H1 (cell line): Measurements from ENCODE around the gene CAPG. TPM values are rescaled to one million over a fixed set of nuclear protein-coding genes. Genes with fewer than 3 reads are reported as not detected.

ENCODE experiments used
- CTCF ChIA-PET: fragments of 300-600 bp; sonication (Branson Sonifier 250); formaldehyde crosslinking; loops from one replicate; lab custom pipeline; 2021; ENCODE audit not compliant: partially characterized antibody; lab: Charles Lee
- POLR2A ChIA-PET: fragments of 300-600 bp; sonication (Branson Sonifier 250); formaldehyde crosslinking; loops from one replicate; lab custom pipeline; 2021; ENCODE audit warnings: inconsistent platforms; ENCODE audit not compliant: partially characterized antibody; lab: Charles Lee
- DNase-seq, 2 experiments: peaks; one replicate each; pipeline versions ENCODE4 v3.0.0 to v3.0.0-alpha.2; 2010 to 2022; ENCODE audit warnings: low spot score in 2 of 2, low read depth in 1 of 2, mixed read lengths in 1 of 2
- FAIRE-seq: peaks from 2 replicates; lab custom pipeline; 2011; peaks lifted over from hg19 to GRCh38; lab: Jason Lieb, UNC
- H2AFZ ChIP-seq: 2 replicates; pipeline ENCODE4 v1.8.1; 2012; ENCODE audit warnings: low read length, inconsistent platforms
- H2AK5ac ChIP-seq: 2 replicates; pipeline ENCODE4 v1.6.1; 2013; ENCODE audit warnings: low read depth, low read length
- H2BK120ac ChIP-seq: replicated peaks from 2 replicates; pipeline ENCODE3; 2013; ENCODE audit warnings: low read depth, low read length, inconsistent platforms
- H2BK12ac ChIP-seq: 2 replicates; pipeline ENCODE4 v1.6.1; 2013; ENCODE audit warnings: low read depth, low read length
- H2BK15ac ChIP-seq: 2 replicates; pipeline ENCODE4 v1.6.1; 2013; ENCODE audit warnings: low read length
- H2BK20ac ChIP-seq: 2 replicates; pipeline ENCODE4 v1.6.1; 2013; ENCODE audit warnings: low read length
- H2BK5ac ChIP-seq: 2 replicates; pipeline ENCODE4 v1.6.1; 2013; ENCODE audit warnings: low read depth, low read length
- H3K14ac ChIP-seq: 2 replicates; pipeline ENCODE4 v1.6.1; 2013; ENCODE audit warnings: inconsistent platforms; ENCODE audit not compliant: insufficient read length
- H3K18ac ChIP-seq: 2 replicates; pipeline ENCODE4 v1.6.1; 2013; ENCODE audit warnings: low read length; ENCODE audit errors: extremely low read depth
- H3K23ac ChIP-seq: 2 replicates; pipeline ENCODE4 v1.6.1; 2013; ENCODE audit warnings: inconsistent platforms; ENCODE audit not compliant: insufficient read length
- H3K23me2 ChIP-seq: 2 replicates; pipeline ENCODE4 v1.6.1; 2013; ENCODE audit warnings: low read depth, low read length
- H3K27ac ChIP-seq: 2 replicates; pipeline ENCODE4 v1.6.1; 2011; ENCODE audit warnings: low read depth, low read length, inconsistent platforms
- H3K27me3 ChIP-seq, 4 experiments: replicated peaks in 1 of 4; 1 replicate in 1 of 4; 2 replicates in 3 of 4; pipeline versions ENCODE4 v1.6.1 to v1.8.1; 2011 to 2013; ENCODE audit warnings: low read length in 3 of 4, mild to moderate bottlenecking in 3 of 4, inconsistent platforms in 2 of 4, mixed read lengths in 2 of 4, moderate library complexity in 1 of 4; ENCODE audit not compliant: control insufficient read depth in 3 of 4, insufficient read depth in 3 of 4; ENCODE audit errors: extremely low read depth in 1 of 4
- H3K36me3 ChIP-seq, 4 experiments: 2 replicates each; pipeline versions ENCODE4 v1.6.1 to v1.8.1; 2011 to 2013; ENCODE audit warnings: mild to moderate bottlenecking in 4 of 4, low read length in 3 of 4, moderate library complexity in 2 of 4, control low read depth in 1 of 4, inconsistent platforms in 1 of 4; ENCODE audit not compliant: insufficient read depth in 4 of 4, control insufficient read depth in 2 of 4
- H3K4ac ChIP-seq: replicated peaks from 2 replicates; pipeline ENCODE3; 2013; ENCODE audit warnings: low read length, low read depth, mixed read lengths, inconsistent platforms; ENCODE audit not compliant: insufficient read length
- H3K4me1 ChIP-seq, 4 experiments: replicated peaks in 1 of 4; 1 replicate in 1 of 4; 2 replicates in 3 of 4; pipeline versions ENCODE4 v1.6.1 to v1.8.1; 2011 to 2013; ENCODE audit warnings: low read length in 3 of 4, inconsistent platforms in 2 of 4, mixed read lengths in 1 of 4; ENCODE audit not compliant: insufficient read depth in 4 of 4, control insufficient read depth in 3 of 4
- H3K4me2 ChIP-seq, 2 experiments: 2 replicates each; pipeline versions ENCODE4 v1.6.1 to v1.8.1; 2011 to 2013; ENCODE audit warnings: low read depth in 2 of 2, low read length in 2 of 2, control low read depth in 1 of 2, inconsistent platforms in 1 of 2, mild to moderate bottlenecking in 1 of 2; ENCODE audit not compliant: insufficient read depth in 1 of 2
- H3K4me3 ChIP-seq, 4 experiments: fragments of 200-600, 300-600 bp in 1 of 4; sonication (generic), shearing (Covaris generic), sonication (Bioruptor Twin) in 1 of 4; 2 replicates each; pipeline versions ENCODE4 v1.5.1 to v1.8.1; 2011 to 2016; ENCODE audit warnings: low read length in 4 of 4, low read depth in 3 of 4, control low read depth in 2 of 4, inconsistent platforms in 2 of 4, mild to moderate bottlenecking in 2 of 4, mixed read lengths in 1 of 4, moderate library complexity in 1 of 4; ENCODE audit not compliant: insufficient read depth in 2 of 4; ENCODE audit errors: extremely low read depth in 1 of 4
- H3K56ac ChIP-seq: replicated peaks from 2 replicates; pipeline ENCODE3; 2013; ENCODE audit warnings: low read depth, mild to moderate bottlenecking, mixed read lengths, low read length, inconsistent platforms; ENCODE audit not compliant: insufficient read length
- H3K79me1 ChIP-seq: 2 replicates; pipeline ENCODE4 v1.6.1; 2013; ENCODE audit warnings: low read depth, low read length, control low read depth
- H3K79me2 ChIP-seq, 2 experiments: 2 replicates each; pipeline versions ENCODE4 v1.6.1 to v1.8.1; 2012 to 2013; ENCODE audit warnings: low read length in 2 of 2, mild to moderate bottlenecking in 2 of 2, inconsistent platforms in 1 of 2; ENCODE audit not compliant: insufficient read depth in 2 of 2, control insufficient read depth in 1 of 2
- H3K9ac ChIP-seq, 4 experiments: replicated peaks in 1 of 4; 1 replicate in 1 of 4; 2 replicates in 3 of 4; pipeline versions ENCODE4 v1.6.1 to v1.8.1; 2011 to 2013; ENCODE audit warnings: low read depth in 3 of 4, low read length in 3 of 4, control low read depth in 2 of 4, mild to moderate bottlenecking in 2 of 4, moderate library complexity in 2 of 4, inconsistent platforms in 1 of 4; ENCODE audit errors: extremely low read depth in 1 of 4
- H3K9me3 ChIP-seq, 2 experiments: 2 replicates each; pipeline versions ENCODE4 v1.6.1 to v1.8.1; 2012 to 2013; ENCODE audit warnings: mild to moderate bottlenecking in 2 of 2, moderate library complexity in 2 of 2, control low read depth in 1 of 2, inconsistent platforms in 1 of 2, low read depth in 1 of 2, low read length in 1 of 2, mixed read lengths in 1 of 2; ENCODE audit not compliant: insufficient read depth in 2 of 2
- H4K20me1 ChIP-seq, 2 experiments: replicated peaks in 1 of 2; 2 replicates each; pipeline versions ENCODE3 to v1.8.1; 2011 to 2013; ENCODE audit warnings: inconsistent platforms in 2 of 2, low read length in 2 of 2, mild to moderate bottlenecking in 1 of 2; ENCODE audit not compliant: insufficient read depth in 2 of 2, control insufficient read depth in 1 of 2
- H4K5ac ChIP-seq: 2 replicates; pipeline ENCODE4 v1.6.1; 2013; ENCODE audit warnings: low read length, low read depth, mixed read lengths, inconsistent platforms; ENCODE audit not compliant: insufficient read length
- H4K8ac ChIP-seq: 2 replicates; pipeline ENCODE4 v1.8.0; 2013; ENCODE audit warnings: mild to moderate bottlenecking, moderate library complexity, low read length, inconsistent platforms; ENCODE audit not compliant: insufficient read depth; ENCODE audit errors: extremely low read depth
- H4K91ac ChIP-seq: replicated peaks from 2 replicates; pipeline ENCODE3; 2013; ENCODE audit warnings: low read length, mixed read lengths, inconsistent platforms; ENCODE audit not compliant: insufficient read length
- BACH1 ChIP-seq: IDR thresholded peaks from 2 replicates; pipeline ENCODE4 v1.6.1; 2012; ENCODE audit warnings: low read length, improper control_type of control experiment
- CEBPB ChIP-seq: IDR thresholded peaks from 2 replicates; pipeline ENCODE4 v1.6.1; 2012; ENCODE audit warnings: low read depth, low read length
- CHD1 ChIP-seq: IDR thresholded peaks from 2 replicates; pipeline ENCODE4 v1.6.1; 2012; ENCODE audit warnings: low read depth, low read length, improper control_type of control experiment
- CHD2 ChIP-seq: IDR thresholded peaks from 2 replicates; pipeline ENCODE4 v1.6.1; 2012; ENCODE audit warnings: low read length, improper control_type of control experiment
- EGR1 ChIP-seq: IDR thresholded peaks from 2 replicates; pipeline ENCODE4 v1.6.1; 2011; ENCODE audit warnings: low read depth, low read length, borderline replicate concordance
- GABPA ChIP-seq: IDR thresholded peaks from 2 replicates; pipeline ENCODE4 v1.6.1; 2011; ENCODE audit warnings: mild to moderate bottlenecking, low read length, moderate library complexity, borderline replicate concordance; ENCODE audit not compliant: insufficient read depth
- JUN ChIP-seq: IDR thresholded peaks from 2 replicates; pipeline ENCODE4 v1.6.1; 2011; ENCODE audit warnings: low read depth, mild to moderate bottlenecking, improper control_type of control experiment, low read length
- POLR2A ChIP-seq, 2 experiments: IDR thresholded peaks; 1 replicate in 1 of 2; 2 replicates in 1 of 2; pipeline ENCODE4 v1.6.1; 2011; ENCODE audit warnings: low read depth in 2 of 2, low read length in 2 of 2, mild to moderate bottlenecking in 2 of 2; ENCODE audit errors: control extremely low read depth in 1 of 2
- RNF2 ChIP-seq: fragments of 200-900, 300-1000 bp; sonication (generic); IDR thresholded peaks from 2 replicates; pipeline ENCODE4 v1.7.1; 2016; ENCODE audit warnings: borderline replicate concordance, low read depth, mild to moderate bottlenecking, antibody characterized with exemption, low read length; ENCODE audit not compliant: poor library complexity, severe bottlenecking; ENCODE audit errors: missing control alignments
- RXRA ChIP-seq: IDR thresholded peaks from 2 replicates; pipeline ENCODE4 v1.6.1; 2011; ENCODE audit warnings: low read depth, mild to moderate bottlenecking, low read length, moderate library complexity; ENCODE audit not compliant: insufficient read depth
- SIRT6 ChIP-seq: IDR thresholded peaks from one replicate; pipeline ENCODE4 v1.7.1; 2012; ENCODE audit warnings: low read length, inconsistent platforms
- SP1 ChIP-seq: IDR thresholded peaks from 2 replicates; pipeline ENCODE4 v1.6.1; 2011; ENCODE audit warnings: low read depth, low read length
- SP2 ChIP-seq: IDR thresholded peaks from 2 replicates; pipeline ENCODE4 v1.6.1; 2012; ENCODE audit warnings: mild to moderate bottlenecking, low read length, inconsistent platforms
- SP4 ChIP-seq: IDR thresholded peaks from 2 replicates; pipeline ENCODE4 v1.6.1; 2012; ENCODE audit warnings: low read length, inconsistent platforms
- SUZ12 ChIP-seq: fragments of 200-600 bp; sonication (generic); IDR thresholded peaks from 2 replicates; pipeline ENCODE4 v1.6.1; 2012; ENCODE audit warnings: mild to moderate bottlenecking, inconsistent platforms, low read length, moderate library complexity, mixed read lengths
- TCF12 ChIP-seq: IDR thresholded peaks from 2 replicates; pipeline ENCODE4 v1.6.1; 2011; ENCODE audit warnings: low read depth, mild to moderate bottlenecking, low read length
- WGBS, 2 experiments: shearing (Covaris generic) in 1 of 2; methylation state at CpG; one replicate each; pipeline versions ENCODE4 v1.1.6 to v1.1.7; 2013 to 2015; ENCODE audit warnings: low lambda C conversion rate in 2 of 2, mixed read lengths in 2 of 2, inconsistent platforms in 1 of 2, low coverage in 1 of 2, missing lambda C conversion rate in 1 of 2; ENCODE audit not compliant: insufficient replicate concordance in 2 of 2, insufficient coverage in 1 of 2, insufficient read length in 1 of 2; ENCODE audit errors: extremely low coverage in 1 of 2, missing lambda C conversion rate in 1 of 2; 5-methylcytosine and 5-hydroxymethylcytosine counted together
- polyA plus RNA-seq, 7 experiments: library from polyadenylated mRNA; depleted of rRNA in 3 of 7; stranded (reverse) in 5 of 7; unstranded in 2 of 7; fragments of >200 nt in 5 of 7; fragments of 200-250 nt in 2 of 7; gene quantifications; 1 replicate in 5 of 7; 2 replicates in 1 of 7; 4 replicates in 1 of 7; pipeline versions ENCODE4 v1.2.1 to v1.2.3, GENCODE V29; 2011 to 2013; ENCODE audit warnings: missing spikeins in 2 of 7, mixed read lengths in 2 of 7
- total RNA-seq: library from RNA; stranded (reverse); fragmentation: NEBNext Ultra II Directional; extraction: Animal tissue kit (Norgen Biotek cat#: 25700); gene quantifications from 2 replicates; pipeline ENCODE4 v1.2.1, GENCODE V29; 2021

The CAPG gene
- total and polyA plus RNA-seq, 2 of the 8 experiments (the other 6 are each of a cell fraction or from before 2014, with no cell fraction given): 80.5 to 89.0 TPM

DNA sequence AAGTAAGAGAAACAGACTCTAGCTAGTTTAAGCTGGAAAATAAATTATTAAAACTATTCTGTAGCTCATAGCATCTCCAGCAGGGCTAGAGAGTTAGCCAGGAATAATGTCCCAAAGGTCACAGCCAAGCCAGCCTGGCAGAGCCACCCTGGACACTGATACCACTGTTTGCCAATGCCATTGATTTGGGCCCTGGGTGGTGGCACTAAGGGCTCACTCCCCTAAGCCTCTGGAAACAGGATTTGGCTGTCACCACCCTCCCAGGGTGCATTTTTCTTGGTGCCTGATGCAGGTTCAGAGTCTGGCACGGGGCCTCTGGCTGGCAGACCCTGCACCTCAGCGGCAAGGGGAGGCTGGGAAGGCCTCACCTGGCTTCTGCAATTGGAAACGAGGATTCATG, 15.4 kb upstream of the CAPG start:
- H3K27me3 ChIP-seq: peaks cover 0 to 6% (median 2%) of the 10 kb centered on the region in 4 experiments; a peak in 3 of 7 replicates
- H2BK120ac ChIP-seq: no peak overlapping the region
- 90% methylated on average over 3 of the region's 3 CpGs; no CpG with 5 or more reads in 1 of the 2 experiments for WGBS, 2 experiments
- H3K79me2 ChIP-seq: no peaks in the 10 kb centered on the region
- no peak overlapping the region for H3K4ac ChIP-seq
- H2BK15ac ChIP-seq: no peak overlapping the region
- H3K23ac ChIP-seq: no peak overlapping the region
- POLR2A ChIA-PET: interaction anchor here (55.3 kb wide), 1 partner anchor 121 kb away, joined by 1889 read pairs; the partner anchor contains the start of genes GGCX and MAT2A
- H3K56ac ChIP-seq: no peak overlapping the region
- no peaks in the 10 kb centered on the region for H4K20me1 ChIP-seq
- no peak overlapping the region for H2BK5ac ChIP-seq
- no peak overlapping the region for H3K4me2 ChIP-seq
- peaks cover 0 to 27% (median 15%) of the 10 kb centered on the region in 4 experiments; a peak in 6 of 7 replicates for H3K4me1 ChIP-seq
- no peak for DNase-seq
- no peak overlapping the region for H3K14ac ChIP-seq
- no peak overlapping the region for H4K8ac ChIP-seq
- no peaks in the 10 kb centered on the region for H3K79me1 ChIP-seq
- H2AFZ ChIP-seq: no peak overlapping the region
- H2BK12ac ChIP-seq: no peak overlapping the region
- H2BK20ac ChIP-seq: no peak overlapping the region
- H3K23me2 ChIP-seq: no peaks in the 10 kb centered on the region
- H4K91ac ChIP-seq: no peak overlapping the region
- no peak overlapping the region for H3K18ac ChIP-seq
- H2AK5ac ChIP-seq: no peak overlapping the region
- no peaks in the 10 kb centered on the region for H3K36me3 ChIP-seq
- no peak for FAIRE-seq
- no peak overlapping the region for H3K27ac ChIP-seq
- no peak overlapping the region for H3K9ac ChIP-seq
- no peak overlapping the region for H4K5ac ChIP-seq
- H3K4me3 ChIP-seq: no peak overlapping the region
- H3K9me3 ChIP-seq: no peaks in the 10 kb centered on the region
- CTCF ChIA-PET: interaction anchor here (15.1 kb wide), 1 partner anchor 127 kb away, joined by 259 read pairs; no protein-coding TSS in a partner anchor
- TF ChIP-seq CEBPB (no peak), SUZ12 (no peak), SP2 (no peak), TCF12 (no peak), SP4 (no peak), CHD1 (no peak), POLR2A (IDR thresholded peaks at IDR 0.05; ENCODE audit: control extremely low read depth in 1 of 2, low read depth in 2 of 2, low read length in 2 of 2) (no peak), SIRT6 (no peak), EGR1 (no peak), JUN (no peak), GABPA (no peak), BACH1 (no peak), SP1 (no peak), CHD2 (no peak), RXRA (no peak), RNF2 (no peak)
